HG03196 (cell line): ENCODE results near the gene TMPRSS2.

ENCODE experiments used
- ATAC-seq: cut with Tn5 transposase; IDR thresholded peaks from one replicate; pipeline ENCODE4 v1.9.1; 2021; ENCODE audit not compliant: unreplicated experiment

The TMPRSS2 gene

DNA sequence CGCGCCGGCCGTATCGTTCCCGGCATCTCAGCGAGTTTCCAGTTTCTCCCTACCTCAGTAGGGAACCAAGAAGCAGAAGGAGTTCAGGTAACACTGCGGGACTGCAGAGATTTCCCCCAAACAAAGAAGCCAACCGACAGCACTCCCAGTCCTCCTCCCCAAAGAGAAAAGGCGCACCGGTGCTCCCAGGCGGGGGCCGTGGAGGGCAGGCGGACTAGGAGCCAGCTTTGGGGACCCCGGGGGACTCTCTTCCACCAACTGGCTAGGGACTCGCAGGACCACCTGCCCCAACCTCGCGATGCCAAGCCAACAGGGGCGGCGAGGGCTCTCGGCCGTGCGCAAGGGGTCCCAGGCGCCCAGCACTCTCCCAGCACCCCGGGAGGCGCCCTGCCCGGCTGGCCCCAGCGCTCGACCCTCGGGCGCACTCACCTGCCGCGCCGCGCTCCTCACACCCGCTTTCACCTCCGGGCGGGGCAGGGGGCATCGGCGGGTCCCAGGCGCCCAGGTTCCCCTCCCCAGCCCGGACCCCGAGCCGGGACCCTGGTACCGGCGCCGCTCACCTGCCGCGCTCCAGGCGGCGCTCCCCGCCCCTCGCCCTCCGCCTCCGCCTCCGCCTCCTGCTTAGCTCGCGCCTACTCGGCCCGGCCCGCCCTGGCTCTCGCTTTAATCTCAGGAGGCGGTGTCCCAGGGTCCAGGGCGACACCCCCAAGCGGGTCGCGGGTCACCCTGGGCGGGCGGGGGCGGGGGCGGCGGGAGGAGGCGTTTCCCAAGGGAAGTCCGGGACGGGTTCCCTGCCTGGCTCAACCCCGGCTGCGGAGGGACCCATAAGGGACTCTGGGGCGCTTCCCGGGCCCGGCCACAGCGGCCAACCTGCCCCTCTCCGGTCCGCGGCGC, at the start of gene TMPRSS2:
TMPRSS2 (minus strand) TSS at position 638 of the 894 bp plus-strand sequence. CDS start 10,025 bp downstream, outside the sequence.
- ATAC-seq, result no peak

DNA sequence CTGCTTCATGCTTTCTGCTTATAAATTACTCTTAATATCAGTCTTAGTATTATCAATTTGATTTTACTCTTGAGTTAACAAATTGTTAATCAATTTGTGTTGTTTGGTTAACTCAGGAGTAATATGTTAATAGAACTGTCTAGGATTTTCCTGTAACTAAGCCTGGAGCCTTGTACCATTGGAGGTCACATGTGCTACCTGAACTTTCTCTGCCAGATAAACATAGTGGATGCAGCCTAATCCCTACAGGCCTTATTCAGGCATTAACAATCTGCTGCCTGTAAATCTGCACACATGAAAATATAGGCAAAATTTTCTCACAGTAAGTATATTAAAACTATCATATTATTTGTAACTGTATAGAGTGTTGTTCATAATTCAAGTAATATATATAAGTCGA, 47.1 kb upstream of the TMPRSS2 start:
- no peak for ATAC-seq

DNA sequence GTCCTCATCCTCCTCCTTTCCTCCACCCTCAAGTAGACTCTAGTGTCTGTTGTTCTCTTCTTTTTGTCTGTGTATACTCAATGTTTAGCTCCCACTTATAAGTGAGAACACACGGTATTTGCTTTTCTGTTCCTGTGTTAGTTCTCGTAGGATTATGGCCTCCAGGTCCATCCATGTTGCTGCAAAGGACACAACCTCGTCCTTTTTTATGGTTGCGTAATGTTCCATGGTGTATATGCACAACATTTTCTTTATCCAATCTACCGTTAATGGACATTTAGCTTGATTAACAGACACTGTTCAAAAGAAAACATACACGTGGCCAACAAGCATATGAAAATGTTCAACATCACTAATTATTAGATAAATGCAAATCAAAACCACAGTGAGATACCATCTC, 44.3 kb upstream of the TMPRSS2 start:
- ATAC-seq, result no peak

DNA sequence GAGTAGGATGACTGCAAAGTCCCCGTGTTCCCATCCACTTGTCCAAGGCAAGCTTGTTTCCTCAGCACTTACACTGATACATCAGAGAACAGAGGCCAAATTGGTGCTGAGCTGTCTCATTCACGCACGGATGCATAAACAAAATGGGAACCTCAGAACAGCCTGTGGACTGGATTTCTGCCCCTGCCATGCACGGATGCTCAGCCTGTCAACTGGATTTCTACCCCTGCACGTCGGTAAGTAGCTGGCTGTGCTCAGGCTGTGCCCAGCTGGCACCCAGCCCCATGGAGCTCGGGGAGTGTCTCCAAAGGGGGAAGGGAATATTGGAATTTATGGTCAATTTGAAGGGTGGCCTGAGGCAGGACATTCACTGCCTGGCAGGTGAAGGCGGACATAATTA, 40.8 kb upstream of the TMPRSS2 start:
- no peak for ATAC-seq

DNA sequence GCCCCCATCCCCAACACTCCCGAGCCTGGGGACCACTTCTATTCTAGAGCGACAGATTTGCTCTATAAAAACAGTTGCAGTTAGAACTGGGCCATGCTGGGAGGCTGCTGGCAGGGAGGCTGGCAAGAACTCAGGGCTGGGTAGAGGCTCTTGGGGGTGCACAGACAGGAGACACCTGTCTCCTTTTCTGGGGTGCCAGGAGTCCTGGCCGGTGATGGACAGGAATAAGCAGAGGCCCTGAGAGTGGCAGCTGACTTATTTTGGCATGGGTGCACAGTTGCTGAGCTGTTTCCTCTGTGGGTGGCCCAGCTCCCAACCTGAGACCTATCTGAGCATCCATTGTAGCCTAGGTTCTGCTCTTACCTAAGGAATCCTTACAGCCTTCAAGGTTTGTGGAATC, 39.2 kb upstream of the TMPRSS2 start:
- no peak for ATAC-seq

DNA sequence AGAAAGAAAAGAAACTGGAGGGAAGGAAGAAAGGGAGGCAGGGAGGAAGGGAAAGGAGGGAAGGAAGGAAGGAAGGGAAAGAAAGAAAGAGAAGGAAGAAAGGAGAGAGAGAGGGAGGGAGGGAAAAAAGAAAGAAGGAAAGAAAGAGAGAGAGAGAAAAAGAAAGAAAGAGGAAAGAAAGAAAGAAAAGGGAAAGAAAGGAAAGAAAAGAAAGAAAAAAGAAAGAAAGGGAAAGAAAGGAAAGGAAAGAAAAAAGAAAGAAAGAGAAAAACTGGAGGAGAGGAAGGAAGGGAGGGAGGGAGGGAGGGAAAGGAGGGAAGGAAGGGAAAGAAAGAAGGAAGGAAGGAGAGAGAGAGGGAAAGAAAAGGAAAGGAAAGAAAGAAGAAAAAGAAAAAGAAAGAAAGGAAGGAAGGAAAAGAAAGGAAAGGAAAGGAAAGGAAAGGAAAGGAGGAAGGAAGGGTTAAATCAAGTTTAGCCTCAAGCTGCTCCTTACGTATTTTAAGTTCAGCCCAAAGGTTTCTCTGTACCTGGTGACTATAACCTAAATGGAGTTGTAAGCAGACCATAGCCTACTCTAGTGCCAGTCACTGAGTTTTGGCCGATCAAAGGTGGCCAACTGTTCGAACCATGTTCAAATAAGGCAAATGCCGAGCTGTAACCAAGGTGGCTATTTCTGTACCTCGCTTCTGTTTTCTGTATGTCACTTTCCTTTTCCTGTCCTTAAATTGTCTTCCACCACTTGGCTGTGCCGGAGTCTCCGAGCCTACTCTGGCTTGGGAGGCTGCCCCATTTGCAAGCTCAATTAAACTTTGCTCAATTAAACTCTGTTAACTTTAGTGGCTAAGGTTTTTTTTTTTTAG, 37.8 kb upstream of the TMPRSS2 start:
- no peak for ATAC-seq

DNA sequence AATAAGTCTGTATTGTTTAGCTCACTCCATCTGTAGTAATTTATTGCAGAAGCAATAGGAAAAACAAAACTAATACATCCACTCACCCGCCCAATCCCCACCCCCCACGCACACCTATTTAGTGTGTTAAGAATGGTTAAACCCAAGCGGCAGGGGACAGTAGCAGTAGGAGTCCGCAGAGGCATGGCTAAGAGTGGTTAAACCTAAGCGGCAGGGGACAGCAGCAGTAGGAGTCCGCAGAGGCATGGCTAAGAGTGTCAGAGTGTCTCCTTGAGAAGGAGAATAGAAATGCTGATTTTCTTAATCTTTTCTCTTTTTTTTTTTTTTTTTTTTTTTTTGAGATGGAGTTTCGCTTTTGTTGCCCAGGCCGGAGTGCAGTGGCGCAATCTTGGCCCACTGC, 34.8 kb upstream of the TMPRSS2 start:
- no peak for ATAC-seq

DNA sequence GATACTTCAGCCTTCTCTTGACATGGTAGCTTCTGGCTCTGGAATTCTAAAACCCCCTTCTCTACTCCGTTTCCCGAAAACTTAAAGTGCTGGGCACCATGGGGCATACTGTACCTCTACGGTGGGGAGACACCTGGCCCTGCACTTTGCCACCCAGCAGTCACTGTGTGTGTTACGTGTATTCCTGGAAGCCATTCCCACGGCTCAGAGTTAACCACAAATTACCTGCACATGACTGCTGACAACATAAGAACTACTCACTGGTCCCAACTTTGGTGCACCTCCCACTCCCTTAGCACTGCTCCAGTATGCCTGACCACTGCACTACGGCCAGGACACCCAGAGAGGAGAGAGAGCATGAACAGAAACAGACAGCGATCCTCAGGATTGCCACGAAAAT, 29.4 kb upstream of the TMPRSS2 start:
- ATAC-seq, result no peak

DNA sequence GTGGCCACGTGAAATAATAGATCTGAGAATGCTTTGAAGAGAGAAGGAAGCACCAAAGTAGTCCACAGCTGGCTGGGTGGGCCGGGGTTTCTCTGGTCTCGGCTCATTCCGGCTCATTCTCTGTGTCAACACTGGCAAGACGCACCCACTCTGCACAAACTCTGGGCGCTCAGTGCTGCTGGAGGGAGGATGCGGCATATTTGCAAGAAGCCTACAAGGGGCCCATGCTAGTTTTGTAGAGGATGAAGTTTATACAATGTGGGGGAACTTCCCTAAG, 28.8 kb upstream of the TMPRSS2 start:
- ATAC-seq, result no peak

DNA sequence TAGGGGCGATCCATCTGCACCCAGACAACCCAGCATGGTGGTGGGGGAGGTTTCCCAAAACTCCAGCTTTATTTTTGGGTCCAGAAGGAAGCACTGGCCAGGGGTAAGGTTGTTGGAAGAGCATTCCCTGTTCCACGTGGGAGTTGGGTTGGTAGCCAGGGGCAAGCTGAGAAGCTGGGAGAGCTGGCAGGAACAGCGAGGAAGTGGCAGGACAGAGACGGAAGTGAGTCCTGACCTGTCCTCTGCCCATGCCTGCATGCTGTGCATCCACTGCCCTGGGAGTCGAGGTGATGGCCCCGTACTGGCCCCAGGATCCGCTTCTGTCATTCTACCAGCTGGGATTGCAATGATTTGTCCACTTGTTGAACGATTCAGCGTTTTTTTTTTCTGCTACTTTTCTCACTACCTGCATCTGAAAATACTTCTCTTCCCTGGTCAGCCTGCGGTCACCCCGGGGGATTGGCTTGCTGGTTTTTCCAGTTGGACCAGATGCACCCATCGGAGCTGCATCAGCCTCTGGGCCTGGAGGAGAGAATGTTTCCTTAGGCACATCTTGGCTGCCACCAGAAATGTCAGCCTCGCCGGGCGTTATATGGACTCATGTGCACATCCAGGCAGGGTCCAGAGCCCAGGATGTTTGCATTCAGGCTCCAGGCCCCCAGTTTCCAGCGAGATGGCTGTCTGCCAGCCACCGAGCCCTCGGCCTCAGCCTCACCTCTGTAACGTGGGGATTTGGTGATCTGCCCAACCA, 28.3 kb upstream of the TMPRSS2 start:
- ATAC-seq, result no peak

DNA sequence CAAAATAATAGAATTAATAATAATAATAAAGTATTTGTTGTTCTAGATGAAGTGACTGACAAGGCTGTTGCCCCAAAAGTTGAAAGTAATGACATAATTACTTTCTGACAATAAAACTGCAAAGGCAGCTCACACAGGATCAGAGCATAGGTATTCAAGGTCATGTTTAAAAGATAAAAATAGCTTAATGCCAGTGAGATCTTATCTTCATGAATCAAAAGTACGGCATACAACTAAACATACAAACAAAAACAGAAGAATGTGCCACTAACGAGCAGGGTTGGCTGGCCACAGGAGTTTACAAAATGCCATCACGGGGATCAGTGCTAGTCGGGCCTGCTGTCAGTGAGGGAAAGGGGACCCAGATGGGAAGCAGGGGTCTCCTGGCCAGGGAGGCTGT, 22.4 kb upstream of the TMPRSS2 start:
- no peak for ATAC-seq

DNA sequence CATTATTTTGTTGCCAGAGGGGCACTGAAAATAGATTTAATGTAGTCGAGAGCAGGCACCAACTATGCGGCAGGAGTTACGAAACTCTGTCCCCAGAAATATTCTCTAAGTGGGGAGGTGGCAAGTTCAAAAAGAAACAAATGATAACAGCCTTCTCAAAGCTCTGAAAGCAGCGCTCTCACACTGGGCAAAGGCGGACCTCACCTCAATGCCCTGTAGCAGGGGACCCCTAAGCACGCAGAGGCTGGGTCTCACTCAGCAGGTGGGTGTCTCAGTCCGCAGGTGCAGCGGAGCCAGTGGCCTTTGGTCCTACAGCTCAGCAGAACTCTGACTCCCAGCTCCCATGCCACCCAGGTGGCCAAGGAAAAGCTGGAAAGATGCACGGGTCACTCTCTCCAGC, 21.8 kb upstream of the TMPRSS2 start:
- ATAC-seq, result no peak

DNA sequence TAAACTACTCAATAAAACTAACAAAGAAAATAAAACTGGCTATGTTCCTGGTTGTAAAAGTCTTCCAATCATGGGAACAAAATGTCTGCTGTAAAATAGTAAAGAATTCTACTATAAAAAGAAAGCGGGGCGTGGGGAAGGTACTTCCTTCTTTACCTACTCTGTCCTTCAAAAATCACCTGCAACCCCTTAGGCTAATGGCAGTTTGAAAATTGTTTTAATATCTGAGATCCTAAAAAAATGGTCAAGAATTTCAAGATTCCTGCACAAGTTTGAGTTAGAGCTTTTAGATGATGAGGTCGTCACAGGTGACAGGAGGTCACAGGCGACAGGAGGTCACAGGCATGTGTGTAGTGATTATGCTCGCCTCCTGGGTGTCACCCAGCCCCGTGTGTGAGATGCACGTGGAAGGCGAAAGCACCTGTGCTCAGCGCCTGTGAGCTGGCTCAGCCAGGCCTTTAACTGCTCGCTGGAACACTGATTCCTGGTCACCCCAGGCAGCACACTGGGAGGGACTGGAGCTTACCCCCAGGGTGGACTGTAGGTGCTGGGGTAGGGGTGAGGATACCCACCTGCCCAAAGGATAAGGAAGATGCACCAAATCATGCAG, 18.6 kb upstream of the TMPRSS2 start:
- ATAC-seq, result no peak

DNA sequence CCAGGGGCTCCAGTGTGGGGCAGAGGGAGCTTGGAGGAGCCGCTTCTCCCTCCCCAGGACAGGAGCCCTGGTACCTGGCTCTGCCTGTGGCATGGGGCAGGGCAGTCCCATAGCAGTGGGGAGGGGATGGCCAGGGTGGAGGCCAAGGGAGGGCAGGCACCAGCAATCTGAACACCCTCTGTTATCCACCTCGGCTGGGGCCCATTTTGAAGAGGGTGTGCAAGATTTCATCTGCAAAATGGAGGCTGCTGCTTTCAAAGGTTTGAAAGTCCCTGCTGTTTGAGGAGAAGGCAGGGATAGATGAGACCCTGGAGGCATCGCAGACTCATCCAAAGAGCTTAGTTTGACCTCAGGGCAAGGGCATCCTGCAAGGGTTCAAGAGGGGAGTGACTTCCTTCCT, 15.2 kb upstream of the TMPRSS2 start:
- no peak for ATAC-seq

DNA sequence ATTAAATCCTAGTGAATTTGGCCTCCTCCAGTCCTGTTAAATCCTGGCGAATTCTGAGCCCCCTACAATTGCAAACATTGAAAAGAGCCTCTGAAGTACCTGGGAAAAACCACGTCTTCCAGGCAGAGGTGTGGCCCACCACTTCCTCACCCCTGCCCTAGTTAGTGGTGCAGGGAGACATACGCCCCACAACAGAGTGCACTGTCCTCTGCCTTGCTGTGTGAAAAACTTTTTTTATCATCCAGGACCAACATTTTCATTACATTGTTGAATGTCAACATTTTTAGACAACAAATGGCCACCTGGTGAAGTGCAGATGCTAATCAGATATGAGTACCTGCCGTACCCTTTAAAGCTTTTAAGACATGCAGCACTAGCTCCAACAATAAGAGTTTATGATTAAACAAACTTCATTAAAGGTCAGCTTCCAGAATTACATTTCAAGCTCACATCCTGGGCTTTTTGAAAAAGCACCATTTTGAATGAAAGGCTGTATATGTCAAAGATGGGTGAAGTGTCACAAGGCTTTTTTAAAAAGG, 13.6 kb upstream of the TMPRSS2 start:
- no peak for ATAC-seq

DNA sequence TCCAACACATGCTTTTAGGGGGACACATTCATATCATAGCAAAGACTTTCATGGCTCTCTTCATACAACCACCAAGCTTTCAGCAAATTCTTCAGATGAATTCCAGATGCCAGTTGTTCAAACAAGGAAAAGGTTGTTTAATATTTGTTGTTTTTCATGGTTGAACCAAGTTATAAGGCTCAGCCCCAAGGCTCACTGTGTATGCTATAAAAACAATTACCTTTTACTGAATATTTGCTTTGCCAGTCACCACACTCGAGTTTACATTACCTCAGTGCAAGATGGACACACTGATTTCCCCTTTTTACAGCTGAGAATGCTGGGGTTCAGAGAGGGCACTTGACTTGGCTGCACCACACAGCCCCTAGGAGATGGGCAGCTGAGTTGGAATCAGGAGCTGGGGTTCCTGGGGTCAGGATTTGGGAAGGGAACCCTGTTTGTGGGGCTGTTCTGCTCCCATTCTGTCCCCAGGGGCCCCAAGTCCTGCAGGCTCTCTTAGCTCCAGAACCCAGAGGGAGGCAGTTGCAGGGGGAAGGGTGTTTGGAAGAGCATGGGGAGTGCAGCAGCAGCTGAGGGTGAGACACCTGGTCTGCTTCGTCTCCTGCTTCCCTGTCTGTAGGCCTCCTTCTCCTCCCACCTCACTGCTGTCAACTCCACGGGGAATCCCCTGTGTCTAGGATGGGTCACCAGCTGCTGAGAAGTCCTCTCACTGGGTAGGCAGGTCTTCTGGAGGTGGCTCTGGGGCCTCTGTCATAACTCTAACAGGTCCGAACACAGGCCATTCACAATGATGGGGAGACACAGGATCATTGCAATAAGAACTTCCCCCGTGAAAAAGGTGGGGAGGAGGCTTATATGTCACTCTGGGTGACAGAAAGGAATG, 12.8 kb upstream of the TMPRSS2 start:
- ATAC-seq, result no peak

DNA sequence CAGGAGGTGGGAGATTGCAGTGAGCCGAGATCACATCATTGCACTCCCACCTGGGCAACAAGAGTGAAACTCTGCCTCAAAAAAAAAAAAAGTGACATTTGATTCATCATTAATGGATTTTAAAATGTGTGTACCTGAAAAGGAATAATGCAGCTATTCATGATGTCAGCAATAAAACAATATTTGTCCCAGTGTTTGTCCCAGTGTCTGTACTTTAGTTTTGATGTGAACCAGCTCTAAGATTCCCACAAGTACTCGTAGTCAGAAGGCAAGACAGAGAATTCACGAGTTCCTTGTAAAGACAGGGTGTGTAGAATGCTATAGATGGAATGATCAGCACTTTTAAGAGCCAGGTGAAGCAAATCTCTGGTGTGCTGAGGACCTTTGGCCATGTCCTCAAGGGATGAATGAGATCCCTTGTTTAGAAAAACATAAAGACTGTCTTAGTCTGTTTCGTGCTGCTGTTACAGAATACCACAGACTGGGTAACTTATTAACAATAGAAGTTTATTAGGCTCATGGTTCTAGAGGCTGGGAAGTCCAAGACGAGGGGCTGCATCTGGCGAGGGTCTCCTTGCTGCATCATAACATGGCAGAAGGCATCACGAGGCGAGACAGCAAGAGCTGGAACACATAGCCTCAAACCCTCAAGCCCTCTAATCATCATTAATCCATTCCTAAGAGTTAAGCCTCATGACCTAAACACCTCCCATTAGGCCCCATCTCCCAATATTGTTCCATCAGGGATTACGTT, 12.0 kb upstream of the TMPRSS2 start:
- ATAC-seq, result no peak

DNA sequence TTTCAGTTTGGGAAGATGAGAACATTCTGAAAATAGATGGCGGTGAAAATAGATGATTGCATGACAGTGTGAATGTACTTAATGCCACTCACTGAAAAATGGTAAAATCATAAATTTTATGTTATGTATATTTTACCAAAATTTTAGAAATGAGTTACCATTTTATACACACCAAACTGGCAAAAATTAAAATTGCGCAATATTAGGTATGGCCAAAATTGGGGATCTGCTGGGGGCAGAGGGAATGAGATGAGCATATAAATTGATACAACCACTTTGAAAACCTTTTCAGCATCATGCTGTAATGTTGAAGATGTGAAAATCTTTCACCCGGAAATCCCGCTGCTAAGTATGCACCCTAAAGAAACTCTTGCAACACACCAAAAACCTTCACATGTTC, 10.8 kb upstream of the TMPRSS2 start:
- ATAC-seq, result no peak

DNA sequence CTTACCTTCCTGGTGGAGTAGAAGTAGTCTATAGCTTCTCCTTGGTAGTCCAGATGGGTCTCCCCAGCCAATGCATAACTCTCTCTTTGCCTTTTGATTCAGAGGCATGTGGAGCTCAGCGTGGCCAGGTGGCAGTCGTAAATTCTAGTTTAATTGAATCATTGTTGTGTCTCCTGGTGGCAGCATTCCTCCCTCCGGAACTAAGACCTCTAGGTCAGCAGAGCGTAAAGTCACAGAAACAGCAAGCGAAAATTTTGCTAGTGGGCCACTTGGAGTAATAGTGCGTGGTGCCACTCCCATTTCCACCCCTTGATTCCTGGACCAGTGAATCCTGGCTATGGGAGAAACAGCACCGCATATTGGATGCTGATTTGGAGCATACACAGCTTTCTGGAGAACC, 3.9 kb upstream of the TMPRSS2 start:
- no peak for ATAC-seq
